Lung (tissue), 12 donors: ENCODE measurements around the gene HMG20A. TPM values are rescaled to one million over a fixed set of nuclear protein-coding genes. Genes with fewer than 3 reads are reported as not detected.
A peak's percentile ranks its signal among the peaks of the same experiment; 100 is the strongest.

Experiments
- ATAC-seq: fragments of 200-7000 bp; cut with Tn5 transposase; one replicate; pipeline ENCODE4 v1.9.1; 2020; ENCODE audit warnings: moderate number of reproducible peaks; ENCODE audit not compliant: insufficient read depth, low FRiP score
- DNase-seq, 3 donors: peaks; one replicate each; pipeline ENCODE4 v3.0.0-alpha.2; 2013 to 2017
- H3K27ac ChIP-seq, 2 donors: one replicate each; pipeline ENCODE4 v1.5.1; 2013; ENCODE audit warnings: mild to moderate bottlenecking in 2 of 2, moderate library complexity in 2 of 2, control low read depth in 1 of 2, inconsistent platforms in 1 of 2, low read depth in 1 of 2, low read length in 1 of 2
- H3K27me3 ChIP-seq, 3 donors: one replicate each; pipeline ENCODE4 v1.5.1; 2013; ENCODE audit warnings: low read length in 2 of 3; ENCODE audit not compliant: control insufficient read depth in 3 of 3, insufficient read depth in 3 of 3
- H3K36me3 ChIP-seq, 4 donors: one replicate each; pipeline ENCODE4 v1.5.1; 2013; ENCODE audit warnings: low read length in 4 of 4, mild to moderate bottlenecking in 1 of 4, moderate library complexity in 1 of 4; ENCODE audit not compliant: control insufficient read depth in 4 of 4, insufficient read depth in 4 of 4
- H3K4me1 ChIP-seq, 5 donors: one replicate each; pipeline ENCODE4 v1.5.1; 2013; ENCODE audit warnings: low read length in 5 of 5, mild to moderate bottlenecking in 2 of 5, moderate library complexity in 1 of 5; ENCODE audit not compliant: control insufficient read depth in 5 of 5, insufficient read depth in 5 of 5
- H3K4me3 ChIP-seq: one replicate; pipeline ENCODE4 v1.5.1; 2013; ENCODE audit warnings: mild to moderate bottlenecking, control low read depth, moderate library complexity
- H3K9ac ChIP-seq, 2 donors: one replicate each; pipeline ENCODE4 v1.5.1; 2013; ENCODE audit warnings: low read length in 2 of 2, control low read depth in 1 of 2; ENCODE audit not compliant: insufficient read depth in 1 of 2
- H3K9me3 ChIP-seq, 4 donors: one replicate each; pipeline ENCODE4 v1.5.1; 2013; ENCODE audit warnings: low read length in 3 of 4, mild to moderate bottlenecking in 1 of 4, moderate library complexity in 1 of 4; ENCODE audit not compliant: control insufficient read depth in 4 of 4, insufficient read depth in 3 of 4
- CTCF ChIP-seq: IDR thresholded peaks from 2 replicates; pipeline ENCODE4 v1.5.1; 2012; ENCODE audit warnings: mild to moderate bottlenecking; ENCODE audit errors: control extremely low read depth, extremely low read depth
- WGBS, 2 donors: extraction: QIAGEN DNeasy Blood & Tissue Kit; methylation state at CpG; one replicate each; pipeline ENCODE4 v1.1.7; 2013; 5-methylcytosine and 5-hydroxymethylcytosine counted together
- polyA plus RNA-seq, 2 donors: library from polyadenylated mRNA; stranded (reverse); fragments of 200-250 nt; gene quantifications; one replicate each; pipeline ENCODE4 v1.2.1, GENCODE V29; 2013
- total RNA-seq, 2 donors: library from RNA; depleted of rRNA in 1 of 2; stranded (reverse); fragments of >200 nt in 1 of 2; gene quantifications; one replicate each; pipeline ENCODE4 v1.2.1, GENCODE V29; 2014 to 2021
- donor health status: control.
- donor health status: control.
- donor health status: Bipolar disorder and iron deficiency.
- donor health status: healthy.
- donor health status: DM: yes; HTN: yes; CAD: no.

The HMG20A gene
- total and polyA plus RNA-seq, 4 donors: 12.7 to 63.9 (median 23.4) TPM

DNA sequence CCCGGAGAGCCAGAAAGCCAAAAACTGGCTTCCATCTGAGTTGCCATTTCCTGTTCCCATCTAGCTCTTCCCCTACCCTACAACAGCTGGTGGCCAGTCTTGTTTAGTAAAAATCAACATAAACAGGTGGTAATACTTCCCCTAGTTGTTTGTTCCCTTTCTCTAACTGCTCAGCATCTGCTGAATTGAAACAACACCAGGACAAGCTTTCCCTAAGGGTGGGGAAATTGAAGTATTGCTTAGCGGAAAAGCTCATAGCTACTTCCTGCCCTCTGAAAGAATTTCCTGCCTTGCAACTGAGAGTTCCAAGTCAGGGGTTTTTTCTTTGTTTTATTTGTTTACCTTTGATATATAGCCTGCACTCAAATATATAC is 66.8 kb downstream of the HMG20A start:
- H3K4me3 ChIP-seq: no peak overlapping the region
- no peaks in the 10 kb centered on the region for H3K27me3 ChIP-seq
- 39 to 53% methylated on average over 2 of the region's 2 CpGs for WGBS, 2 donors
- peaks cover 5 to 23% (median 13%) of the 10 kb centered on the region in 4 donors for H3K36me3 ChIP-seq
- no peak overlapping the region for H3K9ac ChIP-seq
- H3K9me3 ChIP-seq: no peaks in the 10 kb centered on the region
- no peak for TF ChIP-seq CTCF
- peaks cover 7 to 29% (median 20%) of the 10 kb centered on the region in 5 donors for H3K4me1 ChIP-seq
- DNase-seq: peak in 2 of 3 donors; percentile 59 to 62
- no peak for ATAC-seq
- H3K27ac ChIP-seq: peak overlapping the region; percentile 75 to 93

DNA sequence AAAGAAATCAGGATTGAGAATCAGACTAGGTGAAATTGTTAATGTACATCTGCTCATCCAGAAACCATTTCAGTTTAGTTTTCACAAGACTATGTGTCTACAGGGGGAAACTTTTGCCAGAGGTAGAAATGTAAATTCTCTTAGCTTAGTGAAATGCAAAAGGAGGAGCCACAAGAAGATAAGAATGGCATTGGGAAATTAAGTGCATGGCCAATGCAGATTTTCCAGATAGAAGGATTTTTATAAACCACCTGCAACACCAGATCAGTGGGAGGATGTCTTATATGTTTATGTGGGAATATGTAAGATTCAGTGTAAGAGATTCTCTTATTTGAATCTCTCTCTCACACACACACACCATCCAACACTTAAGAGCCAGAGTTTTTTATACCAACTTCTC is 67.2 kb downstream of the HMG20A start:
- no peak for ATAC-seq
- Histone ChIP-seq H3K9ac (no peak overlapping the region), H3K36me3 (peaks cover 4 to 23% (median 13%) of the 10 kb centered on the region in 4 donors), H3K27ac (peak overlapping the region in 1 of 2 donors; percentile 93), H3K4me3 (no peak overlapping the region), H3K9me3 (no peaks in the 10 kb centered on the region), H3K27me3 (no peaks in the 10 kb centered on the region), H3K4me1 (peaks cover 7 to 27% (median 15%) of the 10 kb centered on the region in 5 donors)
- TF ChIP-seq CTCF: no peak
- no peak for DNase-seq

- Histone ChIP-seq H3K4me1 (peaks cover 0 to 25% (median 16%) of the 10 kb centered on the region in 5 donors), H3K27me3 (no peaks in the 10 kb centered on the region), H3K27ac (no peak overlapping the region), H3K36me3 (peaks cover 0 to 7% (median 4%) of the 10 kb centered on the region in 4 donors), H3K9me3 (no peaks in the 10 kb centered on the region), H3K4me3 (no peak overlapping the region), H3K9ac (no peak overlapping the region)
- DNase-seq (no peak), ATAC-seq (no peak)
- 70 to 86% methylated on average over 5 of the region's 5 CpGs for WGBS, 2 donors
- no peak for TF ChIP-seq CTCF
Measured at GRCh38 chr15:77489647-77490046, 69.0 kb downstream of the HMG20A start.

DNA sequence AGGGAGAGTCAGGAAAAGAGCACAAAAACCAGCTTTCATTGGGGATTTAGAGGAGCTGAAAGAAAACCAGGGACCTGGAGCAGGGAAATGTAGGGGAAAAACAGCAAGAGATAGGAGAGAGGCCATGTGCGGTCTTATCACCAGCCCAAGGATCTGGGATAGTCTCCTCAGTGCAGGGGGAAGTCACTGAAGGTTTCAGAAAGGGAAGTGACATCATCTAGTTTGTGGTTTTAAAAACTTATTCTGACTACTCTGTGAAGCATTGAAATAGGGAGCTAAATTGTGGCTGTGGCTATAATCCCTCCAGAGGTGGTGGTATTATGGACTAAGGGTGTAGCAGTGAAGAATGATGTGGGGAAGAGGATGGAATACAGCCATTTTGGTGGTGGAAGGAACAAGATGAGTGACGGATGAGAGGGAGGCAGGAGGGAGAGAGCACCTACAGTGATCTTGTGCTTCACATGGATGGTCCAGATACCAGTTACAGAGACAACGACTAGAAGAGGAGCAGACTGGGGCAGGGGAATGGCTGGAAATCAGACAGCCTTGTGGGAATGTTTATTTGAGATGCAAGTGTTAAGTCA is 72.7 kb downstream of the HMG20A start:
- no peak for TF ChIP-seq CTCF
- Histone ChIP-seq H3K9ac (no peak overlapping the region), H3K4me3 (no peak overlapping the region), H3K27me3 (no peaks in the 10 kb centered on the region), H3K36me3 (no peaks in the 10 kb centered on the region), H3K9me3 (no peaks in the 10 kb centered on the region), H3K27ac (no peak overlapping the region), H3K4me1 (peaks cover 10 to 48% (median 27%) of the 10 kb centered on the region in 5 donors)
- ATAC-seq (no peak), DNase-seq (no peak)
- WGBS, 2 donors: 36 to 65% methylated on average over 3 of the region's 3 CpGs
